LNCAP (cell line): Measurements from ENCODE around the gene ALS2CL.

Experiments
- TF ChIP-seq, protein P1 (sequence below): fragments of 450-650 bp; IDR thresholded peaks from 2 replicates; pipeline ENCODE4 v1.5.1; 2017; ENCODE audit warnings: mild to moderate bottlenecking

ALS2CL gene

DNA sequence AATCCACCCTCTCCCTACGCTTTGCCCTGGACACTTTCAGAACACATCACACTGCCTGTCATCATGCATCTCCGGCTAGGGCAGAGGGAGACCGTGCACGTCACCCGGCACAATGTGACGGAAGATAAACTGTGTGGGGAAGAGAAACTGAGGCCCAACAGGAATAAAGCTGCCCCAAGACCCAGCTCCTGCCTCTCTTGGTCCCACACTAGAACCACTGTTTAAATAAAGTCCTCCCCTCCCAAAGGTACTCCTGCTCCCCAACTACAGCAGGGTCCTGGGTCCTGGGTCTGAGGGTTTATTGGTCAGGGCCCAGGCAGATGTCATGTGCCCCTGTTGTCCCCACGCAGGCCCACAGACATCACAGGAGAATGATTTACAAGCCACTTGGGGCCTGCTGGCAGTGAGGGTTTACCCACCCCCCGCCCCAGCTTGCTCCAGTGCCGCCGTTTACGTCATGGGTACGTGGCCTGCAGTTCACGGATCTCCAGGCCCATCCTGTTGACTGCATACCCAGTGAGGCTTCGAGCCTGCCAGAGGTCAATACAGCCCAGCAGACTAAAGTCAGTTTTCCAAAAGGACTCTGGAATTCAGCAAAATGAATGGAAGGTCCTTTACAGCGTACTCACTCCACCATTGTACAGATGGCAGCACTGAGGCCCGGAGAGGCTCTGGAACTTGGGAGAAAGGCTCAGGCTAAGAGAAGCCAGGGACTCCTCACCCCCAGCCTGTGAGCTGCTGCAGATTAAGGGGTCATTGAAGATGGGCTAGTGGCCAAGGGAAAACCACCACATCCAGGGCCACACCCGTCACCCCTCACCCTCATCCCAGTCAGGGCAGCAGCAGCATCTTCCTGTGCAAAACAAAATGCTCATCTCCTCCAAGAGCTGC, 23.2 kb downstream of the ALS2CL start:
- TF ChIP-seq, protein P1, sequence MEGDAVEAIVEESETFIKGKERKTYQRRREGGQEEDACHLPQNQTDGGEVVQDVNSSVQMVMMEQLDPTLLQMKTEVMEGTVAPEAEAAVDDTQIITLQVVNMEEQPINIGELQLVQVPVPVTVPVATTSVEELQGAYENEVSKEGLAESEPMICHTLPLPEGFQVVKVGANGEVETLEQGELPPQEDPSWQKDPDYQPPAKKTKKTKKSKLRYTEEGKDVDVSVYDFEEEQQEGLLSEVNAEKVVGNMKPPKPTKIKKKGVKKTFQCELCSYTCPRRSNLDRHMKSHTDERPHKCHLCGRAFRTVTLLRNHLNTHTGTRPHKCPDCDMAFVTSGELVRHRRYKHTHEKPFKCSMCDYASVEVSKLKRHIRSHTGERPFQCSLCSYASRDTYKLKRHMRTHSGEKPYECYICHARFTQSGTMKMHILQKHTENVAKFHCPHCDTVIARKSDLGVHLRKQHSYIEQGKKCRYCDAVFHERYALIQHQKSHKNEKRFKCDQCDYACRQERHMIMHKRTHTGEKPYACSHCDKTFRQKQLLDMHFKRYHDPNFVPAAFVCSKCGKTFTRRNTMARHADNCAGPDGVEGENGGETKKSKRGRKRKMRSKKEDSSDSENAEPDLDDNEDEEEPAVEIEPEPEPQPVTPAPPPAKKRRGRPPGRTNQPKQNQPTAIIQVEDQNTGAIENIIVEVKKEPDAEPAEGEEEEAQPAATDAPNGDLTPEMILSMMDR: no peak

DNA sequence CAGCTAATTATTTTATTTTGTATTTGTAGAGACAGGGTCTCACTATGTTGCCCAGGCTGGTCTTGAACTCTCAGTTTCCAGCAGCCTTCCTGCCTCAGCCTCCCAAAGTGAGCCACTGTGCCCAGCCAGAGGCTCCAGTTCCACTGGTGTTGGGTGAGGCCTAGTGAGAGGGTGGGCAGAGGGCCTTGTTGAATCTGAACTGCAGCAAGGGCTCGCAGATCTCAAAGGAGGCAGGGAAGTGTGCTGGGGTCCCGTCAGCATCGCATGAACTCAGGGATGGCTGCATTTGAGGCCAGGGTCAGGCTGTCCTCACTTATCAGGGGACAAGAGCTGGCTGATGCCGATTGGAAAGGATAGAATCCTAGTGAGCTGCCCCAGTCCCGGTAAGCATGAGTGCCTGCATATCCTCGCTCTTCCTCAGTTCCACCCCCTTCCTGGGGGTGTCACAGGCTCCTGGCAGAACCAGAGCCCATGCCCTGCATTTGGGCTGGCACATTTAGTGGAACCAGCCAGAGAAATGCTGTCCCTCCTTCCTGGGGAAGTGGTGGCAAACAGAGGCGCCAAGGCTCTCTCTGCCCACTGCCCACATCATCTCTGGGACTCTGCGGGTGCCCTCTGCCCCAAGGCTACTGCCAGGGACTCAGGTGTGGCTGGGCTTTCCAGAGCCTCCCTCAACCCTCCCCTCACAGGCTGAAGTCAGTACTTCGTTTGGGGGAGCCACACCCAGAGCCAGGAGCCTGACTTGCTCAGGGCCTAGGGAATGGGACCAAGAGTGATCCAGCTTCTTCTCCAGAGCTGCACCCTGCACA, 24.1 kb downstream of the ALS2CL start:
- TF ChIP-seq, protein P1: no peak

DNA sequence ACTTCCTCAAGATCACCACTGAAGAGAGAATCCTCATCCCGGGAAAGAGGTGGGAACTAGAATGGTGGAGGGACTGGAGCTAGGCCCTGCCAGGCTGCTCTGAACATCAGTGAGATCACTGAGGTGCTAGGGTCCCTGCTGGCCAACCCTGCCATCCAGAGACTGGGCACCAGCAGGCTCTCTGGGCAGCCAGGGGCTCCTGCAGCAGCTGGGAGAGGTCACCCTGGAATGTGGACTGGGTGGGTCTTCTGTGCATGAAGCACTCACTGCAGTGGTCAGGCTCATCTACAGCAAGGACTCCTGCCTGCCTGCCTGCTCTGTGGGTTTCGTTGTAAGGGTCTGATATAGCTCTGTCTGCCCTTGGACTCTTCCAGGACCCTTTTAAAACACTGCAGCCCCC, 24.9 kb downstream of the ALS2CL start:
- TF ChIP-seq, protein P1: no peak

DNA sequence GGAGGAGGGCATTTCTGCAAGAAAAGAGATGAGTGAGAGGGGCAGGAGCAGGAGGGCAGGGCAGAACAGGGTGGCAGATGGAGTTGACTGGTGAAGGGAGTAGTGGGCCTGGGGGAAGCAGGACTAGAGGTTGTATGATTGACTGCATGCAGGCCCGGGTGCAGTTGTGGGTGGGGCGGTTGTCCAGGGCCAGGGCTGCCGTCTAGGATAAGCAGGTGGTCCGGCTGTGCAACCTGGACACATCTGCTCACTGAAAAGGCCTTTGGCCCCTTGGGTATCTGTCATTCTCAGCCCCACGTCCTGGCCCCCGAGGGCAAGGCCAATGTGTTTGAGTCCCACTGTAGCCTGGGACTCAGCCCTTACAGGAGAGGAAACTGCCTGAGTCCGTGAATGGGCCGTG, 25.4 kb downstream of the ALS2CL start:
- TF ChIP-seq, protein P1: no peak

DNA sequence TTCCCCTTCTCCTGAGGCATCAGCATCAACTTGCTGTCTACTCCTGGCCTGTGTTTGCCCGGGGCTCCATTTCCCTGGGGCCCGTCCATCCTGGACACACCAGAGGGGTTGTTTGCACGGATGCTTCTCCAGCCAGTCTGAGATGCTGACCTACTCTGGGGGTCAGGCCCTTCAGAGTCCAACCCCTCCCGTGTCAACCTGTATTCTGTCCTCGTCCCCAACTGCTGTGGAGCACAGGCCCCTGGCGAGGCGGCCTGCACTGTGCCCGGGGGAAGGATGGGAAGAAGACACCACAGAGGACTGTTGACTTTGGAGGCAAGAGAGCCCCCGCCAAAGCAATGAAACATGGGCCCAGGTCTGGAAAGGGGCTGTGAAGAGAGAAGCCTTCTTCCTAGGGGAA, 25.8 kb downstream of the ALS2CL start:
- TF ChIP-seq, protein P1: no peak

DNA sequence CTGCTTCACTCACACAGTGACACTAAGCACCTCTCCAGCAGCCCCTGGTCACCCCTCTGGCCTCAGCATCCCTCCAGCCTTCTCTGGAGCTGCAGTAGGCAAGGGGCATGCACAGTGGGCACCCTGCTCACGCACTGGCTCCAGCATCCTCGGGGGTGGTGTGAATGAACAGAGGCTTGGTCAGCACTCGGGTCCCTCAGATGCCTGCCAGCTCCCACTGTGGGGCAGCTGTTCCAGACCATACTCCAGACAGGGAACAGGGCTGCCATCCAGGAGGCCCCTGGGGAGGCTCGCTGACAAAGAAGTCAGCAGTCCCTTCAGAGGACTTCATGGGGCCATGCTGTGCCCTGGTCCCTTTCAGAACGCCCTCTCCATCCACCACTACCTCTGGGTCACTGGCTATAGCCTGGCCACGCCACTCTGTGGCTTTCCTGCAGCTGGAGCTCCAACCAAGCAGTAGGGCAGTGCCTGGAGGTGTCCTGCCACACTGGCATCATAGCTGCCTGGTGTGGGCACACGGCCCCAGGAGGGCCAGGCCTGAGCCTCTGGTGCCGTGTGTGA, 26.3 kb downstream of the ALS2CL start:
- TF ChIP-seq, protein P1: no peak

DNA sequence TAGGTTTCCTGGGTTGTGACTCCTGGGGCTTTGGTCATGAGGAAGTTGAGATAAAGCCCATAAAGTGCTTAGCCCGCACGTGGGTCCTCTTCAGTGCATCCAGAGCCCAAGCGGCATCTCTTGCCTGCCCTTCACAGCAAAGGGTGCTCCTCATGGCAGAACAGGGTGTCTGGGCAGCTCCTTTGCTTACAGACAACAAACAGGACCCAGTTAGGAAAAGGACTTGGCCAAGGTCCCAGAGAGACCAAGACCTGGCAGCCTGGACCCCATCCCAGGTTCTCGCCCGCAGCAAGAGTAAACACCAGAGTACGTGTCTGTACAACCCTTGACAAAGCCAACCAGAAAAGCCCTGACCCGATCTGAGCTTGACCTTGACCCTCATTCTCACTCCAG, 27.0 kb downstream of the ALS2CL start:
- TF ChIP-seq, protein P1: no peak
